ENCODE measurements around the gene ALDH1A1.

- TF ChIP-seq CTCF (IDR thresholded peaks at IDR 0.05) (no peak), POLR2A (IDR thresholded peaks at IDR 0.05) (no peak)
Observed at GRCh38 chr9:72928042-72928507, 24.8 kb downstream of the ALDH1A1 start.
